Measurements from ENCODE around the gene FRS2.

Gene FRS2

DNA sequence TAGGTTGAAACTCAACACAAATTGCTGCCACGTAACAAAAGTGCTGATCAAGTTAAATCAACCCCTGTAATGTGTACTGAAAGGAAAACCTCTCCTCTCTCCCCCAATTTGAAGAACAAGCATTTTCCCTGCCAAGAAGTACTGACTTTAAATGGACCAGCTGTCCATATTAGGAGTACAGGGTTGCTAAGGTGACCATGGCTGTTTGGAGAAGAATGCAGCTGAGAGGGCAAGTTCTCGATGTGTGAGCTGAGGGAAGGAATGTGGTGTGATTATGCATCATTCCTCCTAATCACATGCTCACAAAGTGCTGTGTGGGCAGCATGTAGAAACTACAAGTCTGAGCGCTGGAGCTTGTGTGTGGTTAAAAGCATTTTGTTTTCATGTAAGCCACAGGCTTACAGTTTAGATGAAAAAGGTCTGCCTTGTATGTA, 64.2 kb downstream of the FRS2 start:
- no peak for DNase-seq

DNA sequence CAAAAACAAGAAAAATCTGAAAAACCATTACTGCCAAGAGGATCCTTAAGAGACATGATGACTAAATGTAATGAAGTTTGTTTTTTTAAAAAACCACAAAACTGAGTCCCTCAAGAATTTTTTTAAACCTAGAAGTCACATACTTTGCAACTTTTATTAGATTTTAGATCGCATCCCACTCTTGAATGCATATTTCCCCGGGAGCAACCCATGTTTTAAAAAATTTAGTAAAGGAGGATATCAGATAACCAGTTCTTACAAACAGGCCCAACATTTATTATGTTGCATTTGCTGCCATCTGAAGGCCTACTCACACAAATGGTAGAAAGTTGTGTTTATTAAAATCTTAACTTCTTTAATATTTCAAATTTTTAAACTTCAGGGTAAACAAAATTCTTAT, 70.8 kb downstream of the FRS2 start:
- no peak for DNase-seq

DNA sequence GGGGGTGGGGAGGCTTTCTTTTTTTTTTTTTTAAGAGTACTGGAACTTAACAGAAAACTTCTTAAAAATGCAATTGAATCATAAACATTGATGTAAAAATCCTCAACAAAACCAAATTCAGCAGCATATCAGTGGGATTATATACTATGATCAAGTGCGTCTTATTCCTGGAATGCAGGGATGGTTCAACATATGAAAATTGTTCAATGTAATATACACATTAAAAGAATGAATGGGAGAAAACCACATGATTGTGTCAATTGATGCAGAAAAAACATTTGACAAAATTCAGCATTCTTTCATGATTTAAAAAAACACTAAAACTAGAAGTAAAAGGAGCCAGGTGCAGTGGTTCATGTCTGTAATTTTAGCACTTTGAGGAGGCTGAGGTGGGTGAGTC, 73.9 kb downstream of the FRS2 start:
- no peak for DNase-seq

DNA sequence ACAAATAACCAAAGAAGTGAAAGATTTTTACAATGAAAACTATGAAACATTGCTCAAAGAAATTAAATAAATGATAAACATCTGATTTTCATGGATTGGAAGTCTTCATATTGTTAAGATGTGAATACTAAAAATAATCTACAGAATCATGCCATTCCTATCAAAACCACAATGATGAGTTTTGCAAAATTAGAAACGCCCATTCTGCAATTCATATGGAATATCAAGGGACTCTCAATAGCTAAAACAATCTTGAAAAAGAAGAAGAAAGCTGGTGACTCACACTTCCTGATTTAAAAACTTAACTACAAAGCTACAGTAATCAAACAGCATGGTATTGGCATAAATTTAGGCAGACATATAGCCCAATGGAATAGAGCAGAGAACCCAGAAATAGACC, 74.9 kb downstream of the FRS2 start:
- DNase-seq, result no peak

DNA sequence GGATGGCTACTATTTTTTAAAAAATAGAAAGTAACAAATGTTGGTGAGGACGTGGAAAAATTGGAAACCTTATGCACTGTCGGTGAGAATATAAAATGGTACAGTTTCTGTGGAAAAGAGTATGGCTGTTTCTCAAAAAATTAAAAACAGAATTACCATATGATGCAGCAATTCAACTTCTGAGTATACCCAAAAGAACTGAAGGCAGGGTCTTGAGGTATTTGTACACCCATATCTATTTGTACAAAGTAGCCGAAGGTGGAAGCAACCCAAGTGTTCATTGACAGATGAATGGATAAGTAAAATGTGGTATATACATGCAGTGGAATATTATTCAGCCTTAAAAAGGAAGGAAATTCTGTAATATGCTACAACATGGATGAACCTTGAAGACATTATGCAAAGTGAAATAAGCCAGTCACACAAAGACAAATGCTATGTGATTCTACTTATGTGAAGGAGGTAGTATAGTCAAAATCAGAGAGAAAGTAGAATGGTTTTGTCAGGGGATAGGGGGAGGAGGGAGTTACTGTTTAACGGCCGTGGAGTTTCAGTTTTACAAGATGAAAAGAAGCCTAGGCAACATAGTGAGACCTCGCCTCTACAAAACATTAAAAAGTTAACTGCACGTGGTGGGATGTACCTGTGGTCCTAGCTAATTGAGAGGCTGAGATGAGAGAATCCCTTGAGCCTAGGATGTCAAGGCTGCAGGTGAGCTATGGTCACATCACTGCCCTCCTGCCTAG, 76.7 kb downstream of the FRS2 start:
- DNase-seq, result no peak

DNA sequence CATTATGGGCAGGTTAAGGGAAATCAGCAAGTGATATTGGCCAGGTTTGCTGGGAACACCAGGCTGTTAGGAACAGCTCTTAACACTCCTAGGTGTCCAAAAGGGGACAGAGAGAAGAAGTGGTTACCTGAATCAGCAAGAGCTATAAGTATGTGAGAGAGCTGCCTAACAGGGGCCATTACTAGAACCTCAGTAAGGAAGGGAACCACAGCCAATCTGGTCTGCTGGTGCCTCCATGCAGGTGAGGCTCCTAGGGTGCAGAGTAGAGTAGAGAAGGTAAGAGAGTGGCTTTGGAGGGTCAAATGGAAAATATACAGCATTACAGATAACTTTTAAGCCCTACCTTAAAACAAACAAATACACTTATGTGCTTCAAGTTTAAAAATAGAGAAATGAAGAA, 78.5 kb downstream of the FRS2 start:
- no peak for DNase-seq

DNA sequence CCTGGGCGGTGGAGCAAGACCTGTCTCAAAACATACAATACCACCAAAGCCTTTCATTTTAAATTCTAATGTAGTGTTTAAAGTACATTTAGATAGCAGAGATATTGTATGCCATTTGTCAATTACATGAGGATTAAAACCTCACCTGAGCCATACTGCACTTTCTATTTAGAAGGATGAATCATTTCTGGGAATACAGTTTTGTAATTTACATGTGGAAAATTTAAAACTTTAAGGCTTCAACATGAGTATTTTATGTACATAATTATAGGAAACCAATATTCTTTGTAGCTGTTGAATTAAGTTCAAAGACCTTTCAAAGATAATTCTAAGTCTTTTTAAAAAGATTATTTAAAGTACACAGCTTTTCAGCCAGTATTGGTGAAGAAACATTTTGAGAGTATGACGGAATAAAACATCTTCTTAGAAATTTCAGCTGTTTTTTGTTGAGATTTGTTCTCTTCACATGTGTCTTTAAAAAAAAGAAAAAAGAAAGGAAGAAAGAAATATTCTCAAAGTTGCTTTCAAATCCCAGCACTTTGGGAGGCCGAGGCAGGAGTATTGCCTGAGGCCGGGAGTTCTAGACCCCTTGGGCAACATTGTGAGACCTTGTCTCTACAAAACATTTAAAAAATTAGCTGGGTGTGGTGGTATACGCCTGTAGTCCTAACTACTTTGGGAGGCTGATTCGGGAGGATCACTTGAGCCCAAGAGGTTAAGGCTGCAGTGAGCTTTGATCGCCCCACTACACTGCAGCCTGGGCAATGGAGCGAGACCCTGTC, 80.6 kb downstream of the FRS2 start:
- no peak for DNase-seq

DNA sequence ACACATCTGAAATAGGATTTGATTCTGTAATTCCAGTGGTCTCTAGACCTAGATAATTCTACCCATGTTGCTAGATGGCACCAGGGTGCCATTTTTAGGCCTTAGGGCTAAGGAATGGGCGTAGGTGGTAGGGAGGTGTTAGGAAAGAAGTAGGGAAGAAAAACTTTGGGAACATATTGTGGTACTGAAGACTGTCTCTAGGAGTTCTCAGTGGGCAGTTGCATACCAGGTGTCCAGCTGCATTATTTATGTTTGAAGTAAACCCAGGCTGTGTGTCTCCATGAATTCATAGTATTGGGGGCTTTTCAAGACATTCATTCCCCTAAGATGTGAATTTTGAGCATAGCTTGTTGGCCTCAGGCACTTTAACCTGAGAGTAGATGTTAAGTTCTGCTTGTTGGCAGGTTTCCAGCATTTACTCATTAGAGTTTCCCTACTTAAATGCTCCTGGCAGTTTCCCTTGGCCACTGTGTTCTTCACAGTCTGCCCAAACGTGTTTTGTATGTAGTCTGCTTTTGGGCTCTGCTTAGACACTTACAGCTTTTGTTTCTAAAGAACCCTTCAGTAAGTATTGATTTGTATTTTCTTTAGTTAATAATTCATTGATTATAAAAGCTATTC, 83.5 kb downstream of the FRS2 start:
- DNase-seq, result no peak

DNA sequence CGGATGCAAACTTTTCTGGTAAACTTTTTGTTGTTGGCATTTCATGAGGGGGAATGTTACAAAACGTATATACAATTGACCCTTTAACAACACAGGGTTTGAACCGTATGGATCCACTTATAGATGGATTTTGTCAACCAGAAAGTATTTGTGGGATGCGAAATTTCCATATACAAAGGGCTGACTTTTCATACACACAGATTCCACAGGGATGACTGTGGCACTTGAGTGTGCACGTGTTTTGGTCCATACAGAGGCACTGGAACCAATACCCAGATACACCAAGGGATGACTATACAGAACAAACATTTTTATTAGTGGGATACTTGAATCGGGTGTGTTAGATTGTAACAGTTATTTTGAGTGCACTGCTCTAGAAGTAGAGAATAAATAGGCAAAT, 85.3 kb downstream of the FRS2 start:
- no peak for DNase-seq

DNA sequence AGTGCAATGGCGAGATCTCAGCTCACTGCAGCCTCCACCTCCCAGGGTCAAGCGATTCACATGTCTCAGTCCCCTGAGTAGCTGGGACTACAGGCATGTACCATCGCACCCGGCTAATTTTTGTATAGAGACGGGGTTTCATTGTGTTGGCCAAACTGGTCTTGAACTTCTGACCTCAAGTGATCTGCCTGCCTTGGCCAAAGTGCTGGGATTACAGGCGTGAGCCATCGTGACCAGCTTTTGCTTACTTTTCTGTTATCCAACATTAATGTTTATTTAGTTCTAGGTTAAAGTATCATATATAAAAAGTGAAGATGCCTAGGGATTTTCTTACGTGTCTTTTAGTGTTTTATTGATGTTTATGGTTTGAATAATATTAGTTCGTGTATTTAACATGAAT, 86.2 kb downstream of the FRS2 start:
- no peak for DNase-seq

DNA sequence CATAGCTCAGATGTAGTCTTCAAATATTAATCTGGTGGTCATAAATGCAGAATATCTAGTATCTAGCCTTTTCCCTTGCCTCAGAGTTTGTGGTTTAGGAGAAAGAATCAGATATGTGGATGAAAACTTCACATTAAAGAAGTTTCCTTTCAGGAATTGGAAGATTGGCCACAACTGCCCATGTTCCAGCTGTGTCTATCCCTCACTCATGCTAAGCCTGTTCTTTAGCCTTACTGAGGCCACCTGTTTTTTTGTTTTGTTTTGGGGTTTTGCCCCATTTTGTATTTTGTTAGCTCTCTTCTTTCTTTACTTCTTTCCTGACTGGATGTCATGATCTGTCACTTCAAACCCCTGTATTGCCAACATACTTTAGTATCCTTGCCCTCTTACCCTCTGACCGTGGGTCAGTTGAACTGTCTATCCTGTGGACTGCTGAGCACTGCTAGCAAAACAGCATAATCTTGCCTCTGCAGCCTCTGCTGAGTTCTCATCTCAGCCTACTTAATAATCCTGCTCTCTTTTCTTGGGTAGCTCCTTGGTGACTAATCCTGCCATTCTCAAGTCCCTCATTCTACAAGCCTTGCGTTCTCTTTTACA, 93.1 kb downstream of the FRS2 start:
- DNase-seq, result no peak

DNA sequence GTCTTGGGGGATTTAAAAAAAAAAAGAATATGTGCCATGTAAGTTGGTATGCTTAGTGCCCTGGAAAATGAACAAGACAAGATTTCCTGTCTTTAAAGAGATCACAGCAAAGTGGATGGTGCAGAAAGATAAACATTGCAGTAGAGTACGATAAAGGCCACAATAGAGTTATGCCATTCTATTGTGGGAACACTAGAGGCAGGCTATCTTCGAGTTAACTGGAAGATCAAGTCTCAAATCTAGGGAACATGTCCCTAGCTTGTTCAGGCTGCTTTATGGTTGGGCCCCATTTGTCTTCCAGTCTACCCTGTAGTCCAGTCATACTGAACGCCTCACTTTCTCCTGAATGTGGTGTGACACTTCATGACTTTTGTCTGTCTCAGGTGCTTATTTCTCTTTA, 96.4 kb downstream of the FRS2 start:
- no peak for DNase-seq

DNA sequence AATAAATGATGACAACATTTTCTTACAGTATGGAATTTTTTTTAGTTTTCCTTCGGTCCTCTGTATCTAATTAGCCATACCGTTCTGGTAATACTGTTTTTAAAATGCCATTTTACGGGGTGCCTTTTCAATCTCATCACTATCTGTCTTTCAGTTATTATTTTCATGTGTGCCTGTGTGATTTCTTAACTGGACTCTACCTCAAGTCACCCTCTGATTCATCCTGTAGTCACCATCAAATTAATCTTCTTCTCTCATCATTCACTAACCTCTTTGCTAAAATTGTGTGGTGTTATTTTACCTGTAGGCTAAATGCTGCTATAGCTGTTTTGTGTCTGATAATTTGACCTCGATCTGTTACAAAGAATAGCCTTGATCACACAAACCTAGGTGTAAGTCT, 99.0 kb downstream of the FRS2 start:
- DNase-seq, result no peak

DNA sequence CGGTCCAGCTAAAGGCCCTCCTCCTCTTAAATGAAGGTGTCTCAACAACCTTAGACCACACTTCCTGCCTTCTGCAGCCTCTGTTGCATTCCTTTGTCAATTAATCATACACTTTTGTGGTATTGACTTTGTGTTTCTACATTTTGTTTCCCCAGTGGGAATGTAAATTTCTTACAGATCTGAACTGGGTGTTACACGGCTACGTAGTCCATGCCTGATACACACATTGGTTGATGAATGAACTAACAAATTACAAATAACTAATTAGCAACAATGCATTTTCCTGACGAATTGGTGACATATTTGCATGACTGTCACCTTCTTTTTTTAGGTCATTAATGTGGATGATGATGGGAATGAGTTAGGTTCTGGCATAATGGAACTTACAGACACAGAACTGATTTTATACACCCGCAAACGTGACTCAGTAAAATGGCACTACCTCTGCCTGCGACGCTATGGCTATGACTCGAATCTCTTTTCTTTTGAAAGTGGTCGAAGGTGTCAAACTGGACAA, 99.9 kb downstream of the FRS2 start:
- no peak for DNase-seq

DNA sequence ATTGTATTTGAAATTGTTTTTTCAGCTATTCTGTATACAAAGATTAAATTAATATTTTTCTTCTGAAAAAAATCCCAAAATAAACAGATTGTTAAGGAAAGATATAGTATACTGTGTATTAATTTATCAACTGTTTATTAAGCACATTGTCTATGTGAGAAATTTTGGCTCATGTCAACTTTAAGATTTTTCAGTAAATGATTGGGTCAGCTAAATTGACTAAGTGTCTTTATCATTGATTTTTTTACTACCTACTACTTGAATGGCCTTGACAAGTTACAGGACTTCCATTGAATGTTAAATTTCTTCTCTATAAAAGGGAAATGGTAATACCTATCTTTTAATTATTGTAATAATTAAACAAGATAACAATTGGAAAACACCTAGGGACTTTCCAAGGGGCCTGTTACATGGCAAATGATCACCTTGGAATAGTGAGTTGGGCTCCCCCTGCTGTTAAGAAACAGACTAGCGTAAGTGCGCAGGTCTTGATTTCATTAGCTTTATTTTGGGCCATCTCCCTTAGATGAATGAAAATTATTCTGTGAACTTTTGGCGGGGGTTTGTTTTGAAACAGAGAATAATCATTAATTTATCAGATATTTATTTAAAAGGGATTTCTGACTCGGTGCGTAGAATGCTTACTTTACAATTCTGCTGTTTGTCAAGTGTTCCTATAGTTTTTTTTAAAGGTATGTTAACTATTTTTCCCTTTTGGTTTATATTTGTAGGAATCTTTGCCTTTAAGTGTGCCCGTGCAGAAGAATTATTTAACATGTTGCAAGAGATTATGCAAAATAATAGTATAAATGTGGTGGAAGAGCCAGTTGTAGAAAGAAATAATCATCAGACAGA, 100.6 kb downstream of the FRS2 start:
- peak; percentile 81 for DNase-seq

DNA sequence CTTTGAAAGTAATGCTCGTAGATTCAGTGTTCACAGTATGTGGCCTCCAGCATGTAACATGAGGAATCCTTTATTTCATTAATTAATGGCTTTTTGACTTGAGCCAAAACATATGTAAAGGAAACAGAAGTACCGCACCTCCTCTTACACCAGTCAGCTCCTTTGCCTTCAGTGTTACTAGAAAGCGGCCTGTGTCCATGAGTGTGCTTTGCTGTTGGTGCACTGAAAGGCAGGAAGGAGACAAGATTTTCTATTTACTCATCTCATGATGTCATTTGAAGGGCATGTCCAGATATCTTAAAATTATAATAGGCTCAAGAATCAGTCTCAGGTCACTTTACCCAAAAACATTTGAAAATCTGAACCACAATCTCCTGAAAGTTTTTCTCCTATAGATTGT, 105.2 kb downstream of the FRS2 start:
- no peak for DNase-seq

DNA sequence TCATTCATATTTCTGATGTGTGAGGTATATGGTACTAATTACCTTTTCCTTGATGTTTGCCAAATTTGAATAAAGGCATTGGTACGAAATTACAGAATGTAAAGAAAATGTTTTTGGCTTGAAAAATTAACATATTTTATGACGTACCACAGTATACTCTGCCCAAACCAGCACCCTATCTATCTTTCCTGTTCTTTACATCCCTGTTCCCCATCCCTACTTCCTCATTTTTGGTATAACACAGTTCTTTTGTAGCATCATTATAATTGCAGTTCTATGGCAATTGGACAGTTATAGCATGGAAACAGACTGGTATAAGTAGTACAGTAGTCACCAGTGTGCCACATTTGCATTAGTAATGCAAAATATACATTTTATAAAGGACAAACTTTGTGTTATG, 108.1 kb downstream of the FRS2 start:
- DNase-seq, result no peak

DNA sequence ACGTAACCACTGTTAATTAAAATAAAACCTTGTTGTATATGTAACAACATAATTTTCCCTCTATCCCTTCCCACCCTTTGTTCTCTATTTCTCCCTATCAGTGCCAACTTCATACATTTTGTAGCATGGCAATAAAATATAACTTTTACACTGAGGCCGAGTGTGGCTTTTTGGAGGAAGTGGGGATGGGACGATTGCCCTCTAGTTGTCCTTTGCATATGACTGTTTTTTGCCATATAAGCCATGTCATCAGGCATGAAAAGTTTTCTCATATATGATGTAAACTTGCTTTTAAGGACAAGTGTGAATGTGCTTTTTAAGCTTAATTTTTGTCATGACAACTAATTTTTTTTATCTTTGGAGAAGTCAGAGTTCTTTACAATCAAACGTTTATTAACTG, 108.8 kb downstream of the FRS2 start:
- DNase-seq, result no peak

DNA sequence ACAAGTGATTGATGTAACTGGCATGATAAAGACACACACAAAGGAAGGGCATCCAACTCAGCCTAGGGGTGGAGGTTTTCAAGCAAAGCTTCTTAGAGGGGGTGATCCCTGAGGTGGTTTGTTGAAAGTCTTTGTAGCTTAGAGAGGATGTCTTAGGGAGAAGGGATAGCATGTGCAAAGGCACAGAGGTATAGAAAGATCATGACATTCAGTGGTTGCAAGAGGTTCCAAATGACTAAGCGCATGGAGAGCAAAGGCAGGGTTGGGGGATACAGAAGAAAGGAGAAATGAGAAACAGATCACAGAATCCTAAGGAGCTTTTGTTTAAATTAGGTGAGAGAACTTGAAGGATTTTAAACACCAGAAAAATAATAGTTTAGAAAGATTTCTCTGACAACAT, 109.9 kb downstream of the FRS2 start:
- no peak for DNase-seq

DNA sequence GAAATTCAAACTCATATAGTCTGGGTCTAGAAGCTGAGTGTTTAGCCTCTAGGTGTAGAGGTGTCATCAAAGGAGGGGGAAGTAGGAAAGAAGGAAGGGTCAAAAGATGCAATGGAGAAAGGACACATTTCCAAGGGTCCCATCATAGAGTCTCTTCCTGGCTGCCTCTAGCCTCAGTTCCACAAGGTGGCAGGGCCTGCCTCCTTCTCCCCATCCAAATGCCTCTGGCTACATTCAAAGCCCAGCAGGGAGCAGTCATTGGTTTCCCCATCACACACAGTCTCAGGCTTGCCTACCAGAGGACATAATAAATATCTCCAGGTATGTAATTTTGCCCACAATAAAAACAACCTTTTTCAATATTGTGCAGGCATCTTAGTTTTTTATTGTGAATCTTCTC, 113.0 kb downstream of the FRS2 start:
- no peak for DNase-seq

DNA sequence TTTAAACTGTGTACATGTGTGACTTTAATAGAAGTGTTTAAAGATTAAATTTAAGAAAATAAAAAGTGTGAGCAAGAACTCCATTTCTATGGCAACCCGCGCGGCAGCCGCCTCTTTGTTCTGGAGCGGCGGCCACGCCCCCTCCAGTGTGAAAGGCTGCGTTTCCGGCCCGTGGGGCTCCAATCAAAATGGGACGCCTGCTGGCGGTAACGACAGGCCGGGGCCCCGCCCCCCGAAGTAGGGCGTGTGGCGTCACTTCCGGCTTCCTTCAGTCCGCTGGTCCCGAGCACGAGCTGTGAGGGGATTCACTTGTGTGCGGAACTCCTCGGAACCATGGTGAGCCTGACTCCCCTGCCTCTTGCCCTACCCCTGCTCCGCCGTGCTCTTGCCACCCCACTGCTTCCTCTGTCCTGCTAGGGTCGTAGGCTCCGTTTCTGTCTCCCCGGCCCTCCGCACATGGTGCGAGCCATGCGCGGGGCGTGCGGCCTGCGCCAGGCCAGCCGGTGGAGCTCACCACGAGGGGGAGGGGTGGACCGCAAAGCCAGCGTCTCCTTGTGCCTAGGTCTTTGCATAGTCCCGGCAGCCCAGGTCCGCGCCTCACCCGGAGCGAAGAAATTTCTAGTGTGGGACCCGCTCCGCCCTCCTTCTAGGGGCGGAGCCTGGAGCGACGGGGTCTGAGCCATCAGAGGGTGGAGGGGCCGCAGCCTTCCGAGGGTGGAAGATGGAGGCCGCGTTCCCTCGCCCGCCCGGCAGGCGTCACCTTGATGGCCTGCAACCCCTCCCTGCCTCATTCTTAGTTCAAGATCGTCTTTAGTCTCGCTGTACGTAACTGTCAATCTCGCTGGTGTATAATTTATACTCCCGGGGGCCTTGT, 115.2 kb downstream of the FRS2 start, which contains the start of gene CCT2:
CCT2 (plus strand) TSS at position 271 of the 874 bp plus-strand sequence; CDS start at position 334, 63 bp downstream.
- peak; percentile 99 for DNase-seq
